Measurements from ENCODE around the gene STK24. TPM values are rescaled to one million over a fixed set of nuclear protein-coding genes. Genes with fewer than 3 reads are reported as not detected.
A peak's percentile ranks its signal among the peaks of the same experiment; 100 is the strongest.

Gene STK24
- total and polyA plus RNA-seq, 2 of the 8 experiments (the other 6 are each of a cell fraction or from before 2014, with no cell fraction given) = 62.8 to 143 TPM

DNA sequence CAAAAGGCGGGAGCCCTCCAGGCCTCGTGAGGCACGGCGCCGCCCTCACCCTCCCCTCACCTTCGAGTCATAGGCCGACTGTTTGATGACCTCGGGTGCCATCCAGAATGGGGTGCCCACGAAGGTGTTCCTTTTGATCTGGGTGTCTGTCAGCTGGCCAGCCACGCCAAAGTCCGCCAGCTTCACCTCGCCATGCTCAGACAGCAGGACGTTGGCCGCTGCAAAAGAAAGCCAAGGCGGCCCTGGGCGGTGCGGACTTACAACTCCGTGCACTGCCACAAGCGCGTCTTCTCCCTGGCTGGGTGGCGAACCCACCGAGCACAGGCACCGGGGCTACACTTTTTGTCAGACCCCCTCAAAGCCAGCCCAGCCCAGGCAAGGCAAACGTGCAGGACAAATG is 102.1 kb downstream of the STK24 start:
- Histone ChIP-seq H3K79me1 (ENCODE audit: low read depth, low read length) (peaks cover 13% of the 10 kb centered on the region), H4K8ac (ENCODE audit: extremely low read depth, insufficient read depth, low read length) (peak overlapping the region; percentile 43; the same call in 1 of the 2 replicates), H3K36me3 (ENCODE audit: control insufficient read depth in 2 of 4, insufficient read depth in 4 of 4, low read length in 3 of 4) (peaks cover 2 to 23% (median 11%) of the 10 kb centered on the region in 4 experiments; a peak in 7 of 8 replicates), H3K4ac (replicated peaks; ENCODE audit: insufficient read length, low read depth, low read length) (no peak overlapping the region), H4K5ac (ENCODE audit: insufficient read length, low read depth, low read length) (no peak overlapping the region), H3K9me3 (ENCODE audit: insufficient read depth in 2 of 2, low read depth in 1 of 2, low read length in 1 of 2) (no peaks in the 10 kb centered on the region), H4K20me1 (replicated peaks in 1 of 2; ENCODE audit: control insufficient read depth in 1 of 2, insufficient read depth in 2 of 2, low read length in 2 of 2) (peaks cover 12 to 24% of the 10 kb centered on the region in 2 experiments), H3K27ac (ENCODE audit: low read depth, low read length) (no peak overlapping the region), H2BK12ac (ENCODE audit: low read depth, low read length) (no peak overlapping the region; the same call in 1 of the 2 replicates), H3K79me2 (ENCODE audit: control insufficient read depth in 1 of 2, insufficient read depth in 2 of 2, low read length in 2 of 2) (peaks cover 3 to 61% of the 10 kb centered on the region in 2 experiments; a peak in 2 of 4 replicates), H3K4me1 (replicated peaks in 1 of 4; ENCODE audit: control insufficient read depth in 3 of 4, insufficient read depth in 4 of 4, low read length in 3 of 4) (peaks cover 6 to 34% (median 23%) of the 10 kb centered on the region in 4 experiments), H3K27me3 (replicated peaks in 1 of 4; ENCODE audit: control insufficient read depth in 3 of 4, extremely low read depth in 1 of 4, insufficient read depth in 3 of 4, low read length in 3 of 4) (no peaks in the 10 kb centered on the region), H4K91ac (replicated peaks; ENCODE audit: insufficient read length, low read length) (peak overlapping the region; percentile 23), H2AK5ac (ENCODE audit: low read depth, low read length) (no peak overlapping the region), H3K23me2 (ENCODE audit: low read depth, low read length) (no peaks in the 10 kb centered on the region), H3K14ac (ENCODE audit: insufficient read length) (no peak overlapping the region), H2BK20ac (ENCODE audit: low read length) (no peak overlapping the region), H2BK5ac (ENCODE audit: low read depth, low read length) (peak overlapping the region; percentile 60; the same call in 1 of the 2 replicates), H3K4me3 (ENCODE audit: extremely low read depth in 1 of 4, insufficient read depth in 2 of 4, low read depth in 3 of 4, low read length in 4 of 4) (no peak overlapping the region), H3K4me2 (ENCODE audit: insufficient read depth in 1 of 2, low read depth in 2 of 2, low read length in 2 of 2) (no peak overlapping the region), H3K23ac (ENCODE audit: insufficient read length) (no peak overlapping the region), H2AFZ (ENCODE audit: low read length) (no peak overlapping the region), H2BK15ac (ENCODE audit: low read length) (no peak overlapping the region; the same call in 1 of the 2 replicates), H3K18ac (ENCODE audit: extremely low read depth, low read length) (no peak overlapping the region), H2BK120ac (replicated peaks; ENCODE audit: low read depth, low read length) (no peak overlapping the region), H3K56ac (replicated peaks; ENCODE audit: insufficient read length, low read depth, low read length) (no peak overlapping the region), H3K9ac (replicated peaks in 1 of 4; ENCODE audit: extremely low read depth in 1 of 4, low read depth in 3 of 4, low read length in 3 of 4) (no peak overlapping the region)
- ChIA-PET CTCF (ENCODE audit: partially characterized antibody) (interaction anchor here (1.2 to 1.3 kb wide), 2 partner anchors 9 to 29 kb away, joined by 4 read pairs; no protein-coding TSS in a partner anchor), POLR2A (ENCODE audit: partially characterized antibody) (interaction anchor here (0.6 kb wide), 1 partner anchor 56 kb away, joined by 3 read pairs; no protein-coding TSS in a partner anchor)
- FAIRE-seq (no peak), DNase-seq (ENCODE audit: low read depth in 1 of 2, low spot score in 2 of 2) (no peak)
- 86% methylated on average over 24 of the region's 24 CpGs; no CpG with 5 or more reads in 1 of the 2 experiments for WGBS, 2 experiments (ENCODE audit: extremely low coverage in 1 of 2, insufficient coverage in 1 of 2, insufficient read length in 1 of 2, insufficient replicate concordance in 2 of 2, low coverage in 1 of 2, low lambda C conversion rate in 2 of 2, missing lambda C conversion rate in 1 of 2)
- TF ChIP-seq JUN (IDR thresholded peaks at IDR 0.05; ENCODE audit: low read depth, low read length) = no peak
- no peak for TF ChIP-seq TEAD4 (IDR thresholded peaks at IDR 0.05; ENCODE audit: low read depth, low read length)
- TF ChIP-seq POU5F1 (IDR thresholded peaks at IDR 0.05; ENCODE audit: low read depth, low read length) = no peak
- no peak for TF ChIP-seq BCL11A (IDR thresholded peaks at IDR 0.05; ENCODE audit: low read depth in 2 of 2, low read length in 2 of 2)
- TF ChIP-seq CBX8 (IDR thresholded peaks at IDR 0.05; ENCODE audit: borderline replicate concordance, low read depth, low read length) = no peak
- TF ChIP-seq HDAC6 (IDR thresholded peaks at IDR 0.05; ENCODE audit: low read depth, low read length) = no peak
